ENCODE data around the gene ERF. TPM values are rescaled to one million over a fixed set of nuclear protein-coding genes. Genes with fewer than 3 reads are reported as not detected.

Gene ERF
- polyA plus RNA-seq, 1 of the 3 experiments (the other 2 are of a cell fraction) = 89.6 TPM

GRCh38 chr19:42252365-42253244 lies 2.3 kb downstream of the ERF start:
- Histone ChIP-seq H3K27me3 (ENCODE audit: insufficient read depth) (no peaks in the 10 kb centered on the region), H3K27ac (ENCODE audit: low read depth in 2 of 2, low read length in 1 of 2) (peak overlapping the region; percentile 83 to 88), H3K4me3 (ENCODE audit: low read depth in 2 of 2, low read length in 1 of 2) (peak overlapping the region; percentile 76 to 89), H3F3A (replicated peaks; ENCODE audit: insufficient read depth) (peaks cover 35% of the 10 kb centered on the region), H2AFZ (ENCODE audit: low read depth) (no peak overlapping the region), H3K4me2 (peak overlapping the region; percentile 98), H3K9me2 (no peaks in the 10 kb centered on the region), H4K20me1 (ENCODE audit: insufficient read depth) (peaks cover 50% of the 10 kb centered on the region), H3K4me1 (ENCODE audit: control insufficient read depth in 1 of 2, insufficient read depth in 2 of 2, low read depth in 1 of 2, low read length in 1 of 2) (peaks cover 17 to 33% of the 10 kb centered on the region in 2 experiments), H3K9ac (peak overlapping the region; percentile 90), H3K9me3 (no peaks in the 10 kb centered on the region), H3K79me2 (ENCODE audit: insufficient read depth) (peaks cover 79% of the 10 kb centered on the region), H3K36me3 (replicated peaks in 1 of 2; ENCODE audit: control insufficient read depth in 1 of 2, insufficient read depth in 2 of 2, low read length in 1 of 2) (peaks cover 10 to 16% of the 10 kb centered on the region in 2 experiments)
- CTCF ChIA-PET = interaction anchor here (0.9 to 14.8 kb wide), 5 partner anchors 10 to 120 kb away, joined by 3 to 205 read pairs (median 4); partner anchors contain the start of gene POU2F2
- WGBS (ENCODE audit: low lambda C conversion rate) = 8% methylated on average over 25 of the region's 27 CpGs
- POLR2A ChIA-PET = no interaction called here
- TF ChIP-seq, protein P1, sequence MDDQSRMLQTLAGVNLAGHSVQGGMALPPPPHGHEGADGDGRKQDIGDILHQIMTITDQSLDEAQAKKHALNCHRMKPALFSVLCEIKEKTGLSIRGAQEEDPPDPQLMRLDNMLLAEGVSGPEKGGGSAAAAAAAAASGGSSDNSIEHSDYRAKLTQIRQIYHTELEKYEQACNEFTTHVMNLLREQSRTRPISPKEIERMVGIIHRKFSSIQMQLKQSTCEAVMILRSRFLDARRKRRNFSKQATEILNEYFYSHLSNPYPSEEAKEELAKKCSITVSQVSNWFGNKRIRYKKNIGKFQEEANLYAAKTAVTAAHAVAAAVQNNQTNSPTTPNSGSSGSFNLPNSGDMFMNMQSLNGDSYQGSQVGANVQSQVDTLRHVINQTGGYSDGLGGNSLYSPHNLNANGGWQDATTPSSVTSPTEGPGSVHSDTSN (IDR thresholded peaks at IDR 0.05) = no peak
- TF ChIP-seq, protein P2, sequence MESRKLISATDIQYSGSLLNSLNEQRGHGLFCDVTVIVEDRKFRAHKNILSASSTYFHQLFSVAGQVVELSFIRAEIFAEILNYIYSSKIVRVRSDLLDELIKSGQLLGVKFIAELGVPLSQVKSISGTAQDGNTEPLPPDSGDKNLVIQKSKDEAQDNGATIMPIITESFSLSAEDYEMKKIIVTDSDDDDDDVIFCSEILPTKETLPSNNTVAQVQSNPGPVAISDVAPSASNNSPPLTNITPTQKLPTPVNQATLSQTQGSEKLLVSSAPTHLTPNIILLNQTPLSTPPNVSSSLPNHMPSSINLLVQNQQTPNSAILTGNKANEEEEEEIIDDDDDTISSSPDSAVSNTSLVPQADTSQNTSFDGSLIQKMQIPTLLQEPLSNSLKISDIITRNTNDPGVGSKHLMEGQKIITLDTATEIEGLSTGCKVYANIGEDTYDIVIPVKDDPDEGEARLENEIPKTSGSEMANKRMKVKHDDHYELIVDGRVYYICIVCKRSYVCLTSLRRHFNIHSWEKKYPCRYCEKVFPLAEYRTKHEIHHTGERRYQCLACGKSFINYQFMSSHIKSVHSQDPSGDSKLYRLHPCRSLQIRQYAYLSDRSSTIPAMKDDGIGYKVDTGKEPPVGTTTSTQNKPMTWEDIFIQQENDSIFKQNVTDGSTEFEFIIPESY (IDR thresholded peaks at IDR 0.05; ENCODE audit: borderline replicate concordance, low read depth) = no peak
- peak; percentile 78 for TF ChIP-seq MAX (IDR thresholded peaks at IDR 0.05; ENCODE audit: low read depth)
- TF ChIP-seq MEF2A (IDR thresholded peaks at IDR 0.05; ENCODE audit: borderline replicate concordance, low read depth) = 0 out of 2 replicates have a peak, but pooled peaks have one; percentile 39
- TF ChIP-seq MXI1 (IDR thresholded peaks at IDR 0.05; ENCODE audit: low read depth, low read length) = peak; percentile 70; the same call in 1 of the 2 replicates
- peak; percentile 53 for DNase-seq

- H3K79me2 ChIP-seq (ENCODE audit: insufficient read depth) = peaks cover 79% of the 10 kb centered on the region
- ChIA-PET CTCF (interaction anchor here (1.0 to 14.8 kb wide), 6 partner anchors 9 to 76 kb away, joined by 3 to 205 read pairs (median 4); partner anchors contain the start of genes PAFAH1B3 and PRR19), POLR2A (interaction anchor here (1.2 kb wide), 1 partner anchor 9 kb away, joined by 5 read pairs; no protein-coding TSS in a partner anchor)
- whole genome bisulfite sequencing (ENCODE audit: low lambda C conversion rate) = 75% methylated on average over 4 of the region's 4 CpGs
- H3K9me3 ChIP-seq = no peaks in the 10 kb centered on the region
- peak overlapping the region; percentile 90 for H3K9ac ChIP-seq
- H2AFZ ChIP-seq (ENCODE audit: low read depth) = no peak overlapping the region
- H3K4me1 ChIP-seq (ENCODE audit: control insufficient read depth in 1 of 2, insufficient read depth in 2 of 2, low read depth in 1 of 2, low read length in 1 of 2) = peaks cover 19 to 33% of the 10 kb centered on the region in 2 experiments
- peaks cover 10 to 19% of the 10 kb centered on the region in 2 experiments for H3K36me3 ChIP-seq (replicated peaks in 1 of 2; ENCODE audit: control insufficient read depth in 1 of 2, insufficient read depth in 2 of 2, low read length in 1 of 2)
- H3K27ac ChIP-seq (ENCODE audit: low read depth in 2 of 2, low read length in 1 of 2) = peak overlapping the region; percentile 83 to 88
- no peaks in the 10 kb centered on the region for H3K27me3 ChIP-seq (ENCODE audit: insufficient read depth)
- H3K4me2 ChIP-seq = peak overlapping the region; percentile 98
- no peak for DNase-seq
- H3K9me2 ChIP-seq = no peaks in the 10 kb centered on the region
- peak overlapping the region; percentile 76 to 89 for H3K4me3 ChIP-seq (ENCODE audit: low read depth in 2 of 2, low read length in 1 of 2)
- peaks cover 37% of the 10 kb centered on the region for H3F3A ChIP-seq (replicated peaks; ENCODE audit: insufficient read depth)
- H4K20me1 ChIP-seq (ENCODE audit: insufficient read depth) = peaks cover 58% of the 10 kb centered on the region
- TF ChIP-seq GATA2 (CRISPR knock-in tag; IDR thresholded peaks at IDR 0.05) = no peak
- TF ChIP-seq ELF1 (IDR thresholded peaks at IDR 0.05) = no peak
- no peak for TF ChIP-seq CHD2 (IDR thresholded peaks at IDR 0.05; ENCODE audit: low read length, partially characterized antibody)
- TF ChIP-seq MAX (IDR thresholded peaks at IDR 0.05; ENCODE audit: low read depth) = no peak
- TF ChIP-seq FOXJ3 (CRISPR knock-in tag; IDR thresholded peaks at IDR 0.05) = no peak
- TF ChIP-seq, protein P3, sequence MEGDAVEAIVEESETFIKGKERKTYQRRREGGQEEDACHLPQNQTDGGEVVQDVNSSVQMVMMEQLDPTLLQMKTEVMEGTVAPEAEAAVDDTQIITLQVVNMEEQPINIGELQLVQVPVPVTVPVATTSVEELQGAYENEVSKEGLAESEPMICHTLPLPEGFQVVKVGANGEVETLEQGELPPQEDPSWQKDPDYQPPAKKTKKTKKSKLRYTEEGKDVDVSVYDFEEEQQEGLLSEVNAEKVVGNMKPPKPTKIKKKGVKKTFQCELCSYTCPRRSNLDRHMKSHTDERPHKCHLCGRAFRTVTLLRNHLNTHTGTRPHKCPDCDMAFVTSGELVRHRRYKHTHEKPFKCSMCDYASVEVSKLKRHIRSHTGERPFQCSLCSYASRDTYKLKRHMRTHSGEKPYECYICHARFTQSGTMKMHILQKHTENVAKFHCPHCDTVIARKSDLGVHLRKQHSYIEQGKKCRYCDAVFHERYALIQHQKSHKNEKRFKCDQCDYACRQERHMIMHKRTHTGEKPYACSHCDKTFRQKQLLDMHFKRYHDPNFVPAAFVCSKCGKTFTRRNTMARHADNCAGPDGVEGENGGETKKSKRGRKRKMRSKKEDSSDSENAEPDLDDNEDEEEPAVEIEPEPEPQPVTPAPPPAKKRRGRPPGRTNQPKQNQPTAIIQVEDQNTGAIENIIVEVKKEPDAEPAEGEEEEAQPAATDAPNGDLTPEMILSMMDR (IDR thresholded peaks at IDR 0.05) = no peak
- TF ChIP-seq, protein P1 (IDR thresholded peaks at IDR 0.05) = no peak
- no peak for TF ChIP-seq NRF1 (IDR thresholded peaks at IDR 0.05; ENCODE audit: low read depth, low read length)
- TF ChIP-seq SMC3 (IDR thresholded peaks at IDR 0.05; ENCODE audit: low read depth, low read length) = no peak
- TF ChIP-seq FOSL2 (IDR thresholded peaks at IDR 0.05; ENCODE audit: borderline replicate concordance, low read depth) = no peak
- TF ChIP-seq RCOR1 (IDR thresholded peaks at IDR 0.05; ENCODE audit: low read length) = no peak
Observed at GRCh38 chr19:42251572-42252358, 3.2 kb downstream of the ERF start.

All from SK-N-SH (cell line).